ENCODE data around the gene IL17RC. TPM values are rescaled to one million over a fixed set of nuclear protein-coding genes. Genes with fewer than 3 reads are reported as not detected.

IL17RC gene
- total and polyA plus RNA-seq, 2 of the 4 experiments (the other 2 are of a cell fraction), result 20.8 to 28.3 TPM

- TF ChIP-seq ELK1 (IDR thresholded peaks at IDR 0.05; ENCODE audit: borderline replicate concordance, low read depth, low read length) (no peak), POLR2A (IDR thresholded peaks at IDR 0.05; ENCODE audit: low read depth, low read length) (no peak)
Observed at GRCh38 chr3:9928158-9928557, 11.3 kb downstream of the IL17RC start (continued).

GRCh38 chr3:9930804-9931418 is 14.0 kb downstream of the IL17RC start:
- intact Hi-C loops (cut with micrococcal nuclease), result loop anchor here (5.0 kb wide), 1 partner anchor 214 kb away; no protein-coding TSS in a partner anchor
- Histone ChIP-seq H3K9ac (ENCODE audit: low read depth, low read length) (no peak overlapping the region), H4K91ac (ENCODE audit: insufficient read depth, low read depth, low read length) (no peak overlapping the region), H2BK20ac (ENCODE audit: low read depth, low read length) (no peak overlapping the region), H3K79me1 (ENCODE audit: low read depth in 1 of 2, low read length in 2 of 2) (peaks cover 6 to 16% of the 10 kb centered on the region in 2 experiments; a peak in 3 of 4 replicates), H3K36me3 (ENCODE audit: control insufficient read depth, insufficient read depth, low read length) (peaks cover 16% of the 10 kb centered on the region; the same call in 1 of the 2 replicates), H3K4me3 (ENCODE audit: insufficient read depth, low read depth, low read length) (no peak overlapping the region), H3K23ac (ENCODE audit: low read depth, low read length) (no peak overlapping the region), H3K27me3 (ENCODE audit: control insufficient read depth, insufficient read depth, low read length) (no peaks in the 10 kb centered on the region), H2AK9ac (replicated peaks; ENCODE audit: low read depth, low read length, poor library complexity) (no peak overlapping the region), H4K8ac (ENCODE audit: low read depth in 2 of 2, low read length in 2 of 2) (no peak overlapping the region), H3K9me1 (ENCODE audit: insufficient read depth, low read length) (peaks cover 6% of the 10 kb centered on the region; the same call in 1 of the 2 replicates), H3K4me1 (ENCODE audit: control insufficient read depth, insufficient read depth, low read length) (peaks cover 9% of the 10 kb centered on the region), H2BK120ac (ENCODE audit: low read depth, low read length) (no peak overlapping the region), H2AFZ (replicated peaks; ENCODE audit: low read length, poor library complexity) (no peak overlapping the region), H4K20me1 (ENCODE audit: insufficient read depth, low read length) (no peaks in the 10 kb centered on the region), H3K27ac (ENCODE audit: insufficient read depth, low read length) (no peak overlapping the region), H4K5ac (ENCODE audit: low read depth, low read length) (no peak overlapping the region), H3K18ac (ENCODE audit: low read depth, low read length) (no peak overlapping the region), H2BK5ac (ENCODE audit: low read depth, low read length, poor library complexity, severe bottlenecking) (no peak overlapping the region), H3K56ac (ENCODE audit: extremely low read depth, insufficient read depth, low read length) (no peak overlapping the region), H2BK15ac (ENCODE audit: low read depth, low read length) (no peak overlapping the region), H3K9me3 (ENCODE audit: control insufficient read depth, insufficient read depth, low read length) (no peaks in the 10 kb centered on the region), H2AK5ac (ENCODE audit: low read depth, low read length) (no peak overlapping the region), H3K4me2 (ENCODE audit: low read depth, low read length) (no peak overlapping the region), H3K4ac (ENCODE audit: low read depth, low read length) (no peak overlapping the region), H3K14ac (replicated peaks; ENCODE audit: low read depth, low read length) (no peak overlapping the region)
- in situ Hi-C loops (cut with MboI; ENCODE audit: low sequenced_read_pairs), result no loop called here
- dilution Hi-C loops (cut with HindIII; ENCODE audit: low sequenced_read_pairs, unreplicated experiment), result no loop called here
- no TSS peak for BruUV-seq (replicated peaks)
- TF ChIP-seq RCOR1 (IDR thresholded peaks at IDR 0.05; ENCODE audit: insufficient replicate concordance, low read length) (no peak), RAD21 (IDR thresholded peaks at IDR 0.05; ENCODE audit: low read length) (peak; percentile 11; the same call in 1 of the 2 replicates)
- POLR2A ChIA-PET (ENCODE audit: unreplicated experiment), result no interaction called here
- WGBS, 2 experiments (ENCODE audit: extremely low coverage in 2 of 2, insufficient read length in 1 of 2), result 100% methylated on average over 2 of the region's 4 CpGs; no CpG with 5 or more reads in 1 of the 2 experiments
- DNase-seq, result no peak
- CTCF ChIA-PET, result interaction anchor here (0.8 kb wide), 1 partner anchor 215 kb away, joined by 3 read pairs; no protein-coding TSS in a partner anchor
- ATAC-seq (ENCODE audit: low read depth), result no peak
